T-helper 22 cell (primary cell): ENCODE data around the gene MTG2.

Source experiments
- DNase-seq: peaks from one replicate; pipeline ENCODE4 v3.0.0-alpha.2; 2020; ENCODE audit warnings: low read depth

MTG2 gene

GRCh38 chr20:62186887-62187866 is 4.3 kb downstream of the MTG2 start:
- no peak for DNase-seq

- no peak for DNase-seq
These were observed 8.0 kb downstream of the MTG2 start for GRCh38 chr20:62190639-62191411.

- DNase-seq: no peak
These were observed 9.1 kb downstream of the MTG2 start for GRCh38 chr20:62191781-62192559.

- DNase-seq: no peak
These were observed 9.8 kb downstream of the MTG2 start for GRCh38 chr20:62192635-62193034.

- DNase-seq: no peak
These were observed 10.5 kb downstream of the MTG2 start for GRCh38 chr20:62193079-62194025.

- no peak for DNase-seq
These were observed 12.2 kb downstream of the MTG2 start for GRCh38 chr20:62195075-62195405.

- DNase-seq: no peak
These were observed 12.9 kb downstream of the MTG2 start for GRCh38 chr20:62195736-62196135.

- DNase-seq: no peak
These were observed 13.5 kb downstream of the MTG2 start for GRCh38 chr20:62196286-62196685.

- no peak for DNase-seq
These were observed 14.5 kb downstream of the MTG2 start for GRCh38 chr20:62197311-62197710.

- DNase-seq: no peak
These were observed 15.0 kb downstream of the MTG2 start for GRCh38 chr20:62197801-62198200.

- DNase-seq: no peak
These were observed 15.7 kb downstream of the MTG2 start for GRCh38 chr20:62198496-62198895.

- DNase-seq: no peak
These were observed 16.1 kb downstream of the MTG2 start for GRCh38 chr20:62198931-62199330.

GRCh38 chr20:62200491-62201172 is 17.8 kb downstream of the MTG2 start:
- DNase-seq: no peak

GRCh38 chr20:62201173-62202082 is 18.6 kb downstream of the MTG2 start:
- no peak for DNase-seq

- DNase-seq: no peak
These were observed 19.2 kb downstream of the MTG2 start for GRCh38 chr20:62202083-62202395.

- DNase-seq: no peak
These were observed 20.0 kb downstream of the MTG2 start for GRCh38 chr20:62202676-62203377.

GRCh38 chr20:62203378-62204030 is 20.7 kb downstream of the MTG2 start:
- no peak for DNase-seq

GRCh38 chr20:62205618-62206387 is 23.0 kb downstream of the MTG2 start:
- DNase-seq: no peak
